GM19099 (cell line): Measurements from ENCODE around the gene ENG.

Source experiments
- POLR2A ChIP-seq: IDR thresholded peaks from 3 replicates; pipeline ENCODE4 v1.6.1; 2011; ENCODE audit warnings: low read depth; ENCODE audit not compliant: insufficient read length; ENCODE audit errors: extremely low read depth

ENG gene

GRCh38 chr9:127802576-127803443, 51.6 kb downstream of the ENG start, which contains the start of gene FPGS:
Gene FPGS, plus strand, starts transcription at chr9:127802882. Its CDS starts 43 bp downstream, at chr9:127802925.
- peak; percentile 91 for TF ChIP-seq POLR2A

- TF ChIP-seq POLR2A = no peak
These were observed 52.4 kb downstream of the ENG start for GRCh38 chr9:127801955-127802575.

- TF ChIP-seq POLR2A = no peak
These were observed 57.5 kb downstream of the ENG start for GRCh38 chr9:127796852-127797370.

- TF ChIP-seq POLR2A = no peak
These were observed 58.1 kb downstream of the ENG start for GRCh38 chr9:127796225-127796813.

GRCh38 chr9:127794001-127794791, 60.3 kb downstream of the ENG start:
- peak; percentile 32 for TF ChIP-seq POLR2A

GRCh38 chr9:127793093-127793708, 61.3 kb downstream of the ENG start:
- no peak for TF ChIP-seq POLR2A

GRCh38 chr9:127792417-127793031, 61.9 kb downstream of the ENG start:
- no peak for TF ChIP-seq POLR2A

GRCh38 chr9:127791085-127791484, 63.4 kb downstream of the ENG start:
- TF ChIP-seq POLR2A = no peak

GRCh38 chr9:127790094-127790855, 64.2 kb downstream of the ENG start:
- no peak for TF ChIP-seq POLR2A

GRCh38 chr9:127789179-127789578, 65.3 kb downstream of the ENG start:
- TF ChIP-seq POLR2A = no peak

- TF ChIP-seq POLR2A = no peak
These were observed 66.0 kb downstream of the ENG start for GRCh38 chr9:127788337-127789011.

GRCh38 chr9:127786773-127787104, 67.7 kb downstream of the ENG start:
- TF ChIP-seq POLR2A = no peak
